ENCODE results near the gene KRT26.

- TF ChIP-seq POLR2A (IDR thresholded peaks at IDR 0.05) = no peak
- TF ChIP-seq, protein P1, sequence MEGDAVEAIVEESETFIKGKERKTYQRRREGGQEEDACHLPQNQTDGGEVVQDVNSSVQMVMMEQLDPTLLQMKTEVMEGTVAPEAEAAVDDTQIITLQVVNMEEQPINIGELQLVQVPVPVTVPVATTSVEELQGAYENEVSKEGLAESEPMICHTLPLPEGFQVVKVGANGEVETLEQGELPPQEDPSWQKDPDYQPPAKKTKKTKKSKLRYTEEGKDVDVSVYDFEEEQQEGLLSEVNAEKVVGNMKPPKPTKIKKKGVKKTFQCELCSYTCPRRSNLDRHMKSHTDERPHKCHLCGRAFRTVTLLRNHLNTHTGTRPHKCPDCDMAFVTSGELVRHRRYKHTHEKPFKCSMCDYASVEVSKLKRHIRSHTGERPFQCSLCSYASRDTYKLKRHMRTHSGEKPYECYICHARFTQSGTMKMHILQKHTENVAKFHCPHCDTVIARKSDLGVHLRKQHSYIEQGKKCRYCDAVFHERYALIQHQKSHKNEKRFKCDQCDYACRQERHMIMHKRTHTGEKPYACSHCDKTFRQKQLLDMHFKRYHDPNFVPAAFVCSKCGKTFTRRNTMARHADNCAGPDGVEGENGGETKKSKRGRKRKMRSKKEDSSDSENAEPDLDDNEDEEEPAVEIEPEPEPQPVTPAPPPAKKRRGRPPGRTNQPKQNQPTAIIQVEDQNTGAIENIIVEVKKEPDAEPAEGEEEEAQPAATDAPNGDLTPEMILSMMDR (IDR thresholded peaks at IDR 0.05) = no peak
Observed at GRCh38 chr17:40777459-40777858, 5.5 kb upstream of the KRT26 start.

Data from lower leg skin (tissue), 3 donors.